T-cell (primary cell): ENCODE results near the gene GPRC5C. TPM values are rescaled to one million over a fixed set of nuclear protein-coding genes. Genes with fewer than 3 reads are reported as not detected.

ENCODE experiments used
- ATAC-seq, 4 experiments: fragments of 200-7000 bp in 3 of 4; fragments of 150-1000 bp in 1 of 4; cut with Tn5 transposase; replicated peaks in 1 of 4; 1 replicate in 3 of 4; 2 replicates in 1 of 4; pipeline ENCODE4 v1.10.0; 2021; ENCODE audit warnings: moderate library complexity in 3 of 4, mild to moderate bottlenecking in 2 of 4, moderate number of reproducible peaks in 1 of 4
- CTCF ChIA-PET, 2 donors: fragments of 300-600 bp; sonication (Branson Sonifier 250); formaldehyde crosslinking; loops; one replicate each; lab custom pipeline; 2022; ENCODE audit warnings: antibody characterized with exemption in 2 of 2; lab: Charles Lee
- POLR2A ChIA-PET, 2 donors: fragments of 300-600 bp; sonication (Branson Sonifier 250); formaldehyde crosslinking; loops; one replicate each; lab custom pipeline; 2022; ENCODE audit warnings: antibody characterized with exemption in 2 of 2; lab: Charles Lee
- DNase-seq, 35 experiments: peaks; one replicate each; pipeline versions ENCODE4 v3.0.0 to v3.0.0-alpha.2; 2013 to 2023
- H3K27ac ChIP-seq: one replicate; pipeline ENCODE4 v1.5.1; 2013; ENCODE audit warnings: low read length
- H3K27me3 ChIP-seq, 2 experiments: replicated peaks in 1 of 2; 1 replicate in 1 of 2; 2 replicates in 1 of 2; pipeline versions ENCODE4 v1.6.1 to v1.7.0; 2013; ENCODE audit warnings: low read length in 1 of 2, mixed read lengths in 1 of 2; ENCODE audit not compliant: control insufficient read depth in 2 of 2, insufficient read depth in 2 of 2; ENCODE audit errors: extremely low read depth in 1 of 2
- H3K36me3 ChIP-seq, 2 donors: 1 replicate in 1 of 2; 2 replicates in 1 of 2; pipeline versions ENCODE4 v1.6.1 to v1.7.0; 2013; ENCODE audit warnings: low read length in 1 of 2; ENCODE audit not compliant: control insufficient read depth in 2 of 2, insufficient read depth in 1 of 2; ENCODE audit errors: extremely low read depth in 1 of 2
- H3K4me1 ChIP-seq, 2 experiments: 1 replicate in 1 of 2; 2 replicates in 1 of 2; pipeline versions ENCODE4 v1.6.1 to v1.7.0; 2013; ENCODE audit warnings: low read length in 2 of 2, mixed read lengths in 1 of 2; ENCODE audit not compliant: insufficient read depth in 2 of 2, control insufficient read depth in 1 of 2; ENCODE audit errors: extremely low read depth in 1 of 2
- H3K4me3 ChIP-seq, 2 donors: 1 replicate in 1 of 2; 2 replicates in 1 of 2; pipeline versions ENCODE4 v1.5.1 to v1.7.0; 2013; ENCODE audit warnings: mild to moderate bottlenecking in 2 of 2, low read length in 1 of 2, moderate library complexity in 1 of 2; ENCODE audit not compliant: control insufficient read depth in 1 of 2; ENCODE audit errors: extremely low read depth in 1 of 2
- H3K9me3 ChIP-seq: 2 replicates; pipeline ENCODE4 v1.7.0; 2013
- H3K27ac Mint-ChIP-seq, 2 donors: one replicate each; pipeline ENCODE4 v1.8.0; 2020 to 2021; ENCODE audit warnings: mild to moderate bottlenecking in 2 of 2, mixed read lengths in 2 of 2
- H3K27me3 Mint-ChIP-seq, 2 donors: one replicate each; pipeline ENCODE4 v1.8.0; 2021 to 2022; ENCODE audit warnings: mixed read lengths in 2 of 2
- H3K36me3 Mint-ChIP-seq: one replicate; pipeline ENCODE4 v1.8.0; 2021; ENCODE audit warnings: mixed read lengths
- H3K4me1 Mint-ChIP-seq, 3 donors: one replicate each; pipeline ENCODE4 v1.8.0; 2020 to 2022; ENCODE audit warnings: mixed read lengths in 3 of 3, mild to moderate bottlenecking in 1 of 3
- H3K4me3 Mint-ChIP-seq, 3 donors: one replicate each; pipeline ENCODE4 v1.8.0; 2020 to 2022; ENCODE audit warnings: mild to moderate bottlenecking in 3 of 3, mixed read lengths in 3 of 3, moderate library complexity in 3 of 3
- H3K9me3 Mint-ChIP-seq, 3 donors: one replicate each; pipeline ENCODE4 v1.8.0; 2020 to 2022; ENCODE audit warnings: mixed read lengths in 3 of 3
- WGBS: methylation state at CpG from one replicate; pipeline ENCODE4 v1.1.5; 2013; ENCODE audit warnings: missing lambda C conversion rate; ENCODE audit not compliant: insufficient coverage; 5-methylcytosine and 5-hydroxymethylcytosine counted together
- total RNA-seq, 35 experiments: library from RNA in 6 of 35; stranded (reverse) in 6 of 35; fragments of 120-200 nt in 1 of 35; gene quantifications; one replicate each; pipeline versions ENCODE4 v1.2.1 to v1.2.4 and lab custom pipeline; 2013 to 2026

Gene GPRC5C
- total RNA-seq, 5 donors from 2014 or later (not counting 1 experiment from before 2014, with no cell fraction given): 0.46 to 1.5 (median 0.55) TPM; not detected in 2

DNA sequence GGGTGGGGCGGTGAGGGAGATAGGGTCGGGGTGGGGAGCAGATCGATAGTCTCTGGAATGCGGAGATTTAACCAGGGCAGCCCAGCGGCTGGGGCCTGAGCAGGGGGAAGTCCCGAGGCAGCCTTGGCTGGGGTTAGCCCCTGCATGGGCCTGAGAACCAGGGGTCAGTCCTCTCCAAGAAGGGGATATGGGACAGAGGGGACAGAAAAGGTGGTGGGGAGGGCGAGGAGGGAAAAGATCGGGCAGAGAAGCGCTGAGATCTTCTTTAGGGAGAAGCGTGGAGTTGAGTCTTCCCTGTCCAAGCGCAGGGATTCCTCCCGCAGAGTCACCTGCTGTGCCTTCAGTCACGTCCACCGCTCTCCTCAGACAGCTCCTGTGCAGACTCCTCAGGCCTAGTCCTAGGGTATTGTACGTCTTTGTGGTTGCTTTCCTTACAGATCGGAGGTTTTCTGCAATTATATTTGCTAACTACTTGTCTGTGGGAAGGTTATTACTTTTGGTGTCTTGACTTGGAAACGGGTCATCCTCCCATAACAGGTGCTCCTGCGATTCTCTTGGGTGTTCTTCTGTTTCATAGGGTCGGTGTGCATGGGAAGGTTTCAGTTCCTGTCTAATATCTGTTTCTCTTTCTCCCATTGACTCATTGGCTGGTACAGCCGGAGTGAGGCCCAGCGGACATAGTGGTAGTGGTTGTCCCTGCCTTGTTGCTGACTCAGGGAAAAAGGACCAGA lies 35.5 kb downstream of the GPRC5C start:
- no peaks in the 10 kb centered on the region for H3K9me3 Mint-ChIP-seq
- no peak overlapping the region for H3K4me3 Mint-ChIP-seq
- H3K4me3 ChIP-seq: peak overlapping the region; percentile 49 to 62
- CTCF ChIA-PET: interaction anchor here (0.7 to 1.0 kb wide), 2 partner anchors 26 to 99 kb away, joined by 3 read pairs; no protein-coding TSS in a partner anchor
- H3K27me3 ChIP-seq: no peaks in the 10 kb centered on the region
- H3K36me3 ChIP-seq: no peaks in the 10 kb centered on the region
- H3K9me3 ChIP-seq: no peaks in the 10 kb centered on the region
- peak overlapping the region; percentile 47 for H3K27ac ChIP-seq
- no peaks in the 10 kb centered on the region for H3K27me3 Mint-ChIP-seq
- peaks cover 32 to 73% of the 10 kb centered on the region in 2 experiments for H3K4me1 ChIP-seq
- DNase-seq: peak in 1 of 35 experiments; percentile 41
- peaks cover 32 to 48% (median 40%) of the 10 kb centered on the region in 3 donors for H3K4me1 Mint-ChIP-seq
- H3K36me3 Mint-ChIP-seq: peaks cover 15% of the 10 kb centered on the region
- WGBS: 60% methylated on average over 8 of the region's 21 CpGs
- peak overlapping the region; percentile 89 to 94 for H3K27ac Mint-ChIP-seq
- POLR2A ChIA-PET: no interaction called here
- no peak for ATAC-seq

DNA sequence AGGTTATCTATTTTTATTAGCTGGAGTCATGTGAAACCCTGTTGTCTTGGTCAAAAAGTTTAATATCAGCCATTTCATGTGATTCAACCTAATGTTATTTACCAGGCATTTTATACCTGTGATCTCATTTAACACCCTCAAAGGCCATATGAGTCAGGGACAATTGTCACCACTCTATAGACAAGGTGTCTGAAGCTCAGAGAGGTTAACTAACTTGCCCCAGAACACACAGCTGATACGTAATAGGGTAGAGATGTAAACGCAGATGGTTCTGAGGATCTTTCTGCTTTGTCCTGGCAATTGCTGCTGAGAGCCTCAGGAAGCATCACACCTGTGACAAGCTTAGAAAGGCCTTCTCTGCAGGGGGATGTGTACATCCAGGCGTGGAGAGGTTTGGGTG lies 39.5 kb downstream of the GPRC5C start:
- ChIA-PET CTCF (interaction anchor here in 1 of 2 donors (0.7 to 1.0 kb wide), 2 partner anchors 14 to 180 kb away, joined by 3 read pairs; no protein-coding TSS in a partner anchor), POLR2A (no interaction called here)
- no peak for ATAC-seq
- H3K4me3 Mint-ChIP-seq: peak overlapping the region in 2 of 3 donors; percentile 0 to 6
- WGBS: 83% methylated on average over 1 of the region's 3 CpGs
- H3K27me3 Mint-ChIP-seq: no peaks in the 10 kb centered on the region
- H3K36me3 Mint-ChIP-seq: peaks cover 44% of the 10 kb centered on the region
- peaks cover 53 to 69% (median 56%) of the 10 kb centered on the region in 3 donors for H3K4me1 Mint-ChIP-seq
- H3K9me3 Mint-ChIP-seq: peaks cover 0 to 8% (median 2%) of the 10 kb centered on the region in 3 donors
- Histone ChIP-seq H3K4me3 (no peak overlapping the region), H3K36me3 (peaks cover 0 to 18% of the 10 kb centered on the region in 2 donors), H3K27me3 (no peaks in the 10 kb centered on the region), H3K4me1 (peaks cover 12 to 71% of the 10 kb centered on the region in 2 experiments), H3K27ac (peak overlapping the region; percentile 53), H3K9me3 (no peaks in the 10 kb centered on the region)
- peak overlapping the region; percentile 54 to 84 for H3K27ac Mint-ChIP-seq
- DNase-seq: no peak

DNA sequence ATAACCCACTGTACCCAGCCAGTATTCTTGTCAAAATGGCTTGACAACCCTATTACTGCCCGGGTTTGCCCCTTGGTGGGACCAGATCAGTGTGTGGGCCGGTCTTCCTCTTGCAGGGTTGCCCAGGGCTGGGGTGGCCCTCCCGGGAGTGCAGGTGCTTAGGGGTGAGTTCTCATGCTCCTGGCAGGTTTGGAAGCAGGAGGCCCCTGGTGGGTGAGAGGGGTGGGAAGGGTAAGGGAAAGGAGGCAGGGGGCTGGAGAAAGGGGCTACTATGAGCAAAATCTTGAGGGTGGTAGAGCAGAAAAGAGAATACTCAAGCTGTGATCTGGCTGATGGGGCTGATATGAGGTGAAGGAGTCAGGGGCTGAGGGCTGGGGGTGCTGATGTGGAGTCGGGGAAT lies 41.0 kb downstream of the GPRC5C start:
- Histone ChIP-seq H3K27ac (peak overlapping the region; percentile 65), H3K36me3 (peaks cover 0 to 20% of the 10 kb centered on the region in 2 donors), H3K9me3 (no peaks in the 10 kb centered on the region), H3K4me1 (peaks cover 8 to 72% of the 10 kb centered on the region in 2 experiments), H3K4me3 (no peak overlapping the region), H3K27me3 (no peaks in the 10 kb centered on the region)
- Mint-ChIP-seq H3K4me3 (peak overlapping the region in 1 of 3 donors; percentile 72), H3K4me1 (peaks cover 49 to 70% (median 53%) of the 10 kb centered on the region in 3 donors), H3K9me3 (peaks cover 0 to 8% (median 5%) of the 10 kb centered on the region in 3 donors), H3K27me3 (no peaks in the 10 kb centered on the region), H3K36me3 (peaks cover 53% of the 10 kb centered on the region), H3K27ac (peak overlapping the region; percentile 11 to 15)
- CTCF ChIA-PET: no interaction called here
- DNase-seq (no peak), ATAC-seq (no peak)
- WGBS: 84% methylated on average over 4 of the region's 4 CpGs
- POLR2A ChIA-PET: interaction anchor here in 1 of 2 donors (1.0 kb wide), 1 partner anchor 9 kb away, joined by 5 read pairs; no protein-coding TSS in a partner anchor

DNA sequence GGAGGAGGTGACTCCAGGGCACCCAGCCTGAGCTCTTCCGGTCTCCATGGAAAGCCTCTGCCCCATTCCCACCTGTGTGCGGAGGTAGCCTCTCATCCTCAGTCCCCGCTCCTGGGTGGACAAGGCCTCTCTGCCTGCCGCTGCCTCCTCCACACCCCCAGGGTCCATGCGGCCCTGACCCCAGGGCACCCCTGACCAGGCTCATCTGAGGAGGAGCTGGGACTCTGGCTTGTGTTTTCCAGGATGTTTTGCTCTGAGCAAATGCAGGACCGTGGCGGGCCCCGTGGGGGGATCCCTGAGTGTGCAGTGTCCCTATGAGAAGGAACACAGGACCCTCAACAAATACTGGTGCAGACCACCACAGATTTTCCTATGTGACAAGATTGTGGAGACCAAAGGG lies 41.4 kb downstream of the GPRC5C start:
- Mint-ChIP-seq H3K27me3 (no peaks in the 10 kb centered on the region), H3K4me1 (peaks cover 53 to 74% (median 57%) of the 10 kb centered on the region in 3 donors), H3K36me3 (peaks cover 53% of the 10 kb centered on the region), H3K27ac (peak overlapping the region; percentile 84), H3K4me3 (peak overlapping the region in 1 of 3 donors; percentile 72), H3K9me3 (peaks cover 0 to 8% (median 5%) of the 10 kb centered on the region in 3 donors)
- Histone ChIP-seq H3K36me3 (peaks cover 0 to 20% of the 10 kb centered on the region in 2 donors), H3K27ac (peak overlapping the region; percentile 65), H3K27me3 (no peaks in the 10 kb centered on the region), H3K4me3 (no peak overlapping the region), H3K9me3 (no peaks in the 10 kb centered on the region), H3K4me1 (peaks cover 8 to 73% of the 10 kb centered on the region in 2 experiments)
- WGBS: 86% methylated on average over 4 of the region's 8 CpGs
- DNase-seq: no peak
- ATAC-seq: no peak
- ChIA-PET CTCF (no interaction called here), POLR2A (no interaction called here)

DNA sequence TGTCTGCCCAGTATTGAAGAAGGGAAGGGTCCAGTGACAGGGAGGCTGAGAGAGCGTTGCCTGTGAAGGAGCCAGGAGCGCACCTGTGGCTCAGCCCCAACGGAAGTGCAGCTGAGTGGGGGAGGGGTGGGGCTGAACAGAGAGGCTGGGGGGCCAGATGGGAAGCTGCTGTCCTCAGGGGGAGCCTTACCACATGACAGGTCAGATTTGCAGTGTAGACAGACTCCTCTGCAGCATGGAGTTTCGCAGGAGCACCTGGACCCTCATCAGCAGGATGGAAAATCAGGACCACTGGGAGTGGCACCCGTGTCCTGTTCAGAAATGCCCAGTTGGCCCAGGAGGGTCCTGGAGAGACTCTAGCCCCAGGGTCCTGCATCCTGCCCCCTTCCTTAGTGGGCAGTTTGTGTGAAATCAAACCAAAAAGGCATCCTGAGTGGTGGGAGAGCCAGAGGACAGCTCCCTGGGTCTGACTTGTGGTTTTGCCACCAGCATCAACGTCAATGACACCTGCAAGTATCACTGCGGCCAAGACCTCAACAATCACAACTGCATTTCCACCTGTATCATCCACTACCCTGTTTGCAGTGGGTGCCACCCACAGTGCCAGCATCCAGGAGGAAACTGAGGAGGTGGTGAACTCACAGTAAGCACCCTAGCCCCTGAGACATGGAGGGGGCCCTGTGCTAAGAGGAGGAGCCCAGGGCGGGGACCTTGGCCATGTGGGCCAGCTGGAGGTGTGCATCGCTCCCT lies 42.3 kb downstream of the GPRC5C start:
- peaks cover 0 to 20% of the 10 kb centered on the region in 2 donors for H3K36me3 ChIP-seq
- DNase-seq (peak in 25 of 35 experiments; percentile 23 to 62 (median 42)), ATAC-seq (peak; percentile 51 to 76 (median 58))
- H3K9me3 Mint-ChIP-seq: peaks cover 0 to 8% (median 5%) of the 10 kb centered on the region in 3 donors
- 46% methylated on average over 7 of the region's 9 CpGs for WGBS
- POLR2A ChIA-PET: no interaction called here
- peaks cover 60 to 80% (median 66%) of the 10 kb centered on the region in 3 donors for H3K4me1 Mint-ChIP-seq
- no peaks in the 10 kb centered on the region for H3K27me3 ChIP-seq
- peak overlapping the region in 2 of 3 donors; percentile 28 to 72 for H3K4me3 Mint-ChIP-seq
- H3K4me1 ChIP-seq: peaks cover 12 to 78% of the 10 kb centered on the region in 2 experiments
- H3K27ac Mint-ChIP-seq: peak overlapping the region; percentile 84
- H3K27ac ChIP-seq: peak overlapping the region; percentile 65
- CTCF ChIA-PET: no interaction called here
- no peak overlapping the region for H3K4me3 ChIP-seq
- H3K36me3 Mint-ChIP-seq: peaks cover 57% of the 10 kb centered on the region
- H3K27me3 Mint-ChIP-seq: no peaks in the 10 kb centered on the region
- no peaks in the 10 kb centered on the region for H3K9me3 ChIP-seq

DNA sequence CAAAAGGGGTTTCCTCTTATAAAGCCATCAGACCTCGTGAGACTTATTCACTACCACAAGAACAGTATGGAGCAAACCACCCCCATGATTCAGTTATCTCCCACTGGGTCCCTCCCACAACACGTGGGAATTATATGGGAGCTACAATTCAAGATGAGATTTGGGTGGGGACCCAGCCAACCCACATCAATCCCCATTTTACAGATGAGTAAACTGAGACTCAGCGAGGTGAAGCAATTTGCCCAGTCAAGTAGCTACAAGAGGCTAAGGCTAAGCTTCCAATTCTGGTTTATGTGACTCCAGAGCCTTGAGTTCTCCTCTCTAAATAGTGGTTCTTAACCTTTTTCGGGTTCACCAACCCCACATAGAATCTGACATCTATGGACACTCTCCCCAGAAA lies 43.3 kb downstream of the GPRC5C start:
- POLR2A ChIA-PET: interaction anchor here in 1 of 2 donors (0.8 kb wide), 1 partner anchor 66 kb away, joined by 5 read pairs; no protein-coding TSS in a partner anchor
- ATAC-seq (no peak), DNase-seq (no peak)
- Mint-ChIP-seq H3K36me3 (peaks cover 54% of the 10 kb centered on the region), H3K27ac (peak overlapping the region; percentile 22 to 43), H3K4me1 (peaks cover 65 to 82% (median 70%) of the 10 kb centered on the region in 3 donors), H3K4me3 (peak overlapping the region in 1 of 3 donors; percentile 72), H3K27me3 (no peaks in the 10 kb centered on the region), H3K9me3 (peaks cover 0 to 8% (median 5%) of the 10 kb centered on the region in 3 donors)
- Histone ChIP-seq H3K9me3 (no peaks in the 10 kb centered on the region), H3K27me3 (no peaks in the 10 kb centered on the region), H3K4me3 (no peak overlapping the region), H3K27ac (peak overlapping the region; percentile 6), H3K4me1 (peaks cover 17 to 87% of the 10 kb centered on the region in 2 experiments), H3K36me3 (peaks cover 0 to 23% of the 10 kb centered on the region in 2 donors)
- CTCF ChIA-PET: no interaction called here
- 100% methylated on average over 1 of the region's 4 CpGs for WGBS
